Liver (tissue), 2 donors: ENCODE data around the gene PKP1.

Experiments used
- CTCF ChIP-seq: fragments of 150-350 bp; IDR thresholded peaks from 2 replicates; pipeline ENCODE4 v1.5.1; 2017; ENCODE audit warnings: improper control_type of control experiment, low read depth, low read length; ENCODE audit not compliant: missing input control
- TF ChIP-seq, protein P1 (sequence below): IDR thresholded peaks from 2 replicates; pipeline ENCODE4 v1.6.1; 2016; ENCODE audit warnings: antibody characterized with exemption
- TF ChIP-seq, protein P2 (sequence below): IDR thresholded peaks from 2 replicates; pipeline ENCODE4 v1.6.1; 2016; ENCODE audit warnings: antibody characterized with exemption
- donor health status: healthy.

GRCh38 chr1:201381130-201381529 lies 97.8 kb downstream of the PKP1 start:
- no peak for TF ChIP-seq CTCF
- TF ChIP-seq, protein P1, sequence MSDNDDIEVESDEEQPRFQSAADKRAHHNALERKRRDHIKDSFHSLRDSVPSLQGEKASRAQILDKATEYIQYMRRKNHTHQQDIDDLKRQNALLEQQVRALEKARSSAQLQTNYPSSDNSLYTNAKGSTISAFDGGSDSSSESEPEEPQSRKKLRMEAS: no peak
- TF ChIP-seq, protein P2, sequence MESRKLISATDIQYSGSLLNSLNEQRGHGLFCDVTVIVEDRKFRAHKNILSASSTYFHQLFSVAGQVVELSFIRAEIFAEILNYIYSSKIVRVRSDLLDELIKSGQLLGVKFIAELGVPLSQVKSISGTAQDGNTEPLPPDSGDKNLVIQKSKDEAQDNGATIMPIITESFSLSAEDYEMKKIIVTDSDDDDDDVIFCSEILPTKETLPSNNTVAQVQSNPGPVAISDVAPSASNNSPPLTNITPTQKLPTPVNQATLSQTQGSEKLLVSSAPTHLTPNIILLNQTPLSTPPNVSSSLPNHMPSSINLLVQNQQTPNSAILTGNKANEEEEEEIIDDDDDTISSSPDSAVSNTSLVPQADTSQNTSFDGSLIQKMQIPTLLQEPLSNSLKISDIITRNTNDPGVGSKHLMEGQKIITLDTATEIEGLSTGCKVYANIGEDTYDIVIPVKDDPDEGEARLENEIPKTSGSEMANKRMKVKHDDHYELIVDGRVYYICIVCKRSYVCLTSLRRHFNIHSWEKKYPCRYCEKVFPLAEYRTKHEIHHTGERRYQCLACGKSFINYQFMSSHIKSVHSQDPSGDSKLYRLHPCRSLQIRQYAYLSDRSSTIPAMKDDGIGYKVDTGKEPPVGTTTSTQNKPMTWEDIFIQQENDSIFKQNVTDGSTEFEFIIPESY: no peak
